Upper lobe of right lung (tissue), 1 donor: Measurements from ENCODE around the gene NEDD4L. TPM values are rescaled to one million over a fixed set of nuclear protein-coding genes. Genes with fewer than 3 reads are reported as not detected.

Experiments
- ATAC-seq: fragments of 200-7000 bp; cut with Tn5 transposase; one replicate; pipeline ENCODE4 v1.9.1; 2020; ENCODE audit warnings: mild to moderate bottlenecking, moderate library complexity
- DNase-seq: peaks from one replicate; pipeline ENCODE4 v3.0.0-alpha.2; 2020
- H3K27ac ChIP-seq: fragments of 200-600 bp; one replicate; pipeline ENCODE4 v1.8.0; 2022
- H3K27me3 ChIP-seq: fragments of 200-600 bp; one replicate; pipeline ENCODE4 v1.8.0; 2022; ENCODE audit warnings: mild to moderate bottlenecking
- H3K36me3 ChIP-seq: fragments of 200-600 bp; one replicate; pipeline ENCODE4 v1.8.0; 2022
- H3K4me1 ChIP-seq: fragments of 200-600 bp; one replicate; pipeline ENCODE4 v1.8.0; 2022
- H3K4me3 ChIP-seq: fragments of 200-600 bp; one replicate; pipeline ENCODE4 v1.8.0; 2022; ENCODE audit warnings: mild to moderate bottlenecking
- H3K9me3 ChIP-seq: fragments of 200-600 bp; one replicate; pipeline ENCODE4 v1.8.0; 2022
- intact Hi-C: fragments of 100-400 bp; cut with DNase I; formaldehyde crosslinking; loops from one replicate; pipeline ENCODE4 v1.11.0; 2022
- total RNA-seq: library from RNA; stranded (reverse); fragmentation: NEBNext Ultra II Directional; extraction: Animal tissue kit (Norgen Biotek cat#: 25700); gene quantifications from one replicate; pipeline ENCODE4 v1.2.1, GENCODE V29; 2021
- TF ChIP-seq, protein P1 (sequence below): fragments of 200-600 bp; IDR thresholded peaks from one replicate; pipeline ENCODE4 v1.8.0; 2022; ENCODE audit warnings: antibody characterized with exemption
- donor health status: DM: no; HTN: yes; CAD: no; lungs with severe emphysema.

Gene NEDD4L
- total RNA-seq, 1 donor from 2014 or later = 192 TPM

GRCh38 chr18:58308463-58308862 lies 264.4 kb downstream of the NEDD4L start:
- DNase-seq = no peak
- Histone ChIP-seq H3K4me1 (peaks cover 15% of the 10 kb centered on the region), H3K27me3 (no peaks in the 10 kb centered on the region), H3K27ac (no peak overlapping the region), H3K9me3 (peaks cover 10% of the 10 kb centered on the region), H3K4me3 (no peak overlapping the region), H3K36me3 (no peaks in the 10 kb centered on the region)
- TF ChIP-seq, protein P1, sequence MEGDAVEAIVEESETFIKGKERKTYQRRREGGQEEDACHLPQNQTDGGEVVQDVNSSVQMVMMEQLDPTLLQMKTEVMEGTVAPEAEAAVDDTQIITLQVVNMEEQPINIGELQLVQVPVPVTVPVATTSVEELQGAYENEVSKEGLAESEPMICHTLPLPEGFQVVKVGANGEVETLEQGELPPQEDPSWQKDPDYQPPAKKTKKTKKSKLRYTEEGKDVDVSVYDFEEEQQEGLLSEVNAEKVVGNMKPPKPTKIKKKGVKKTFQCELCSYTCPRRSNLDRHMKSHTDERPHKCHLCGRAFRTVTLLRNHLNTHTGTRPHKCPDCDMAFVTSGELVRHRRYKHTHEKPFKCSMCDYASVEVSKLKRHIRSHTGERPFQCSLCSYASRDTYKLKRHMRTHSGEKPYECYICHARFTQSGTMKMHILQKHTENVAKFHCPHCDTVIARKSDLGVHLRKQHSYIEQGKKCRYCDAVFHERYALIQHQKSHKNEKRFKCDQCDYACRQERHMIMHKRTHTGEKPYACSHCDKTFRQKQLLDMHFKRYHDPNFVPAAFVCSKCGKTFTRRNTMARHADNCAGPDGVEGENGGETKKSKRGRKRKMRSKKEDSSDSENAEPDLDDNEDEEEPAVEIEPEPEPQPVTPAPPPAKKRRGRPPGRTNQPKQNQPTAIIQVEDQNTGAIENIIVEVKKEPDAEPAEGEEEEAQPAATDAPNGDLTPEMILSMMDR = no peak
- intact Hi-C loops = no loop called here
- ATAC-seq = no peak

GRCh38 chr18:58309099-58309498 lies 265.1 kb downstream of the NEDD4L start:
- TF ChIP-seq, protein P1 = no peak
- intact Hi-C loops = no loop called here
- ATAC-seq (no peak), DNase-seq (no peak)
- Histone ChIP-seq H3K27ac (peak overlapping the region; percentile 79), H3K4me1 (peaks cover 15% of the 10 kb centered on the region), H3K27me3 (no peaks in the 10 kb centered on the region), H3K36me3 (no peaks in the 10 kb centered on the region), H3K4me3 (no peak overlapping the region), H3K9me3 (peaks cover 10% of the 10 kb centered on the region)

DNA sequence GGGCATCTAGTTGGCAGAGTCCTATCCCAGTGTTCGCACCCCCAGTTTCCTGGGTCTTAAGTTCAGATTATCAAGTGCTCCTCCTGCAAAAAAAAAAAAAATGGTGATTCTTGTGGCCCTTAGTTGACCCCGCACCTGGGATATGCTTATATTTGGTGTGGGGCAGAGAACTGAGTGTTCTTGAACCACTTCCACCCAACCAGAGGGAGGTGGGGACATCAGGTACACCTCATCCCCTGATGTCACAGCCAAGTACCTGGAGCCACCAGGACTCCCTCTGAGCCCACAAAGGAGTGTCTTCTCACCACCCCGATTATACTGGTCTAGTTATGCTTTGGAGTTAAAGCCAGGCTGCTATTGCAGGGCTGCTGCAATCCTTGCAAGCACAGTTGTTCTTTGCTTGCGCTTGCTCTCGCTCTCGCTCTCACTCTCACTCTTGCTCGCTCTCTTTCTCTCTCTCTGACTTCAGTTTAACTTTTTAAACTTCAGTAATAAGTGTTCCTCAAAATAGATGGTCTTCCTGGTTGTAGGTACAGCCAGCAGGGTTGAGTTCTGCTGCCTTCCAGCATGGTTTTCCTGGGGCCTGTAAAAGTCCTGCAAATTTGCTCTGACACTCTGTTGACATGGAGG lies 265.7 kb downstream of the NEDD4L start:
- peak overlapping the region; percentile 79 for H3K27ac ChIP-seq
- peaks cover 10% of the 10 kb centered on the region for H3K9me3 ChIP-seq
- H3K4me1 ChIP-seq = peaks cover 21% of the 10 kb centered on the region
- H3K36me3 ChIP-seq = no peaks in the 10 kb centered on the region
- no peak overlapping the region for H3K4me3 ChIP-seq
- DNase-seq (no peak), ATAC-seq (peak; percentile 54)
- intact Hi-C loops = no loop called here
- TF ChIP-seq, protein P1 = no peak
- H3K27me3 ChIP-seq = no peaks in the 10 kb centered on the region

GRCh38 chr18:58310517-58310916 lies 266.5 kb downstream of the NEDD4L start:
- Histone ChIP-seq H3K9me3 (peaks cover 5% of the 10 kb centered on the region), H3K27me3 (no peaks in the 10 kb centered on the region), H3K4me1 (peaks cover 29% of the 10 kb centered on the region), H3K27ac (peak overlapping the region; percentile 79), H3K36me3 (no peaks in the 10 kb centered on the region), H3K4me3 (no peak overlapping the region)
- peak; percentile 90 for ATAC-seq
- intact Hi-C loops = no loop called here
- TF ChIP-seq, protein P1 = no peak
- DNase-seq = peak; percentile 91

- Histone ChIP-seq H3K4me3 (no peak overlapping the region), H3K4me1 (peaks cover 33% of the 10 kb centered on the region), H3K27ac (peak overlapping the region; percentile 59), H3K36me3 (no peaks in the 10 kb centered on the region), H3K27me3 (no peaks in the 10 kb centered on the region), H3K9me3 (no peaks in the 10 kb centered on the region)
- TF ChIP-seq, protein P1 = no peak
- ATAC-seq (no peak), DNase-seq (no peak)
- intact Hi-C loops = no loop called here
Measured at GRCh38 chr18:58311390-58311789, 267.4 kb downstream of the NEDD4L start.
